Right atrium auricular region (tissue), 2 donors: Measurements from ENCODE around the gene SYPL2. TPM values are rescaled to one million over a fixed set of nuclear protein-coding genes. Genes with fewer than 3 reads are reported as not detected.
A peak's percentile ranks its signal among the peaks of the same experiment; 100 is the strongest.
"Not testable (repeated sequence)": the region's sequence is repeated elsewhere in the genome, so short reads cannot be mapped to it uniquely, and the experiment has no call there.

ENCODE experiments used
- DNase-seq: peaks from one replicate; pipeline ENCODE4 v3.0.0-alpha.2; 2019; ENCODE audit warnings: low spot score
- H3K27ac ChIP-seq, 2 donors: fragments of 200-600 bp; sonication (generic); 1 replicate in 1 of 2; 2 replicates in 1 of 2; pipeline ENCODE4 v1.5.1; 2016 to 2019
- H3K27me3 ChIP-seq, 2 donors: fragments of 200-600 bp; sonication (generic); one replicate each; pipeline versions ENCODE4 v1.5.1 to v1.6.0; 2017 to 2019
- H3K36me3 ChIP-seq: fragments of 200-600 bp; sonication (generic); one replicate; pipeline ENCODE4 v1.5.1; 2016
- H3K4me1 ChIP-seq, 2 donors: fragments of 200-600 bp; sonication (generic); one replicate each; pipeline versions ENCODE4 v1.5.1 to v1.6.0; 2017 to 2019
- H3K4me3 ChIP-seq, 2 donors: fragments of 200-600 bp; sonication (generic); 1 replicate in 1 of 2; 2 replicates in 1 of 2; pipeline ENCODE4 v1.5.1; 2017 to 2019; ENCODE audit warnings: mild to moderate bottlenecking in 1 of 2, moderate library complexity in 1 of 2
- H3K9me3 ChIP-seq, 2 donors: fragments of 200-600 bp; sonication (generic); one replicate each; pipeline ENCODE4 v1.5.1; 2019
- total RNA-seq, 2 donors: library from RNA; depleted of rRNA; stranded (reverse); fragments of >200 nt; gene quantifications; one replicate each; pipeline ENCODE4 v1.1.0, GENCODE V29; 2016
- TF ChIP-seq, protein P1 (sequence below), 2 donors: fragments of 200-600 bp; sonication (generic); IDR thresholded peaks; one replicate each; pipeline ENCODE4 v1.5.1; 2019; ENCODE audit warnings: antibody characterized with exemption in 2 of 2

SYPL2 gene
- total RNA-seq, 2 donors from 2014 or later = 4.7 to 9.6 TPM

DNA sequence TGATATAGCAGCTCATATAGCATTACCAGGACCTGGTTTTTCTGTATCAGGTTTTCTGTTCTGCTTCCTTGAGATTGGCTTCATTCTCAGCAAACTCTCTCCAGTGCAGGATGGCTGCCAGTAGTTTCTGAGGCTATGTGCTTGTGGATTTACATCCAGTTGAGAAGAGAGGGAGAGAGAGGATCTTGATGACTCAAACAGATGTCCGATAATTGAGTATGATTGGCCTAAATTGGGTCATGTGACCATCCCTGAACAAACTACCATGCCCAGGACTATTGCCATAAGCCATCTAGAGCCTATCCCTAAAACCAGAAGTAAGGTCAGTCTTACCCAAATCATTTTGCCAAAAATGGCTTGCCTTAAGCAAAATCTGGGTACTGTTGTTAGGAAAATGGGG lies 22.0 kb upstream of the SYPL2 start:
- no peak overlapping the region for H3K27ac ChIP-seq
- no peak overlapping the region for H3K4me3 ChIP-seq
- H3K4me1 ChIP-seq = no peaks in the 10 kb centered on the region
- H3K27me3 ChIP-seq = no peaks in the 10 kb centered on the region
- no peaks in the 10 kb centered on the region for H3K9me3 ChIP-seq
- DNase-seq = no peak
- TF ChIP-seq, protein P1, sequence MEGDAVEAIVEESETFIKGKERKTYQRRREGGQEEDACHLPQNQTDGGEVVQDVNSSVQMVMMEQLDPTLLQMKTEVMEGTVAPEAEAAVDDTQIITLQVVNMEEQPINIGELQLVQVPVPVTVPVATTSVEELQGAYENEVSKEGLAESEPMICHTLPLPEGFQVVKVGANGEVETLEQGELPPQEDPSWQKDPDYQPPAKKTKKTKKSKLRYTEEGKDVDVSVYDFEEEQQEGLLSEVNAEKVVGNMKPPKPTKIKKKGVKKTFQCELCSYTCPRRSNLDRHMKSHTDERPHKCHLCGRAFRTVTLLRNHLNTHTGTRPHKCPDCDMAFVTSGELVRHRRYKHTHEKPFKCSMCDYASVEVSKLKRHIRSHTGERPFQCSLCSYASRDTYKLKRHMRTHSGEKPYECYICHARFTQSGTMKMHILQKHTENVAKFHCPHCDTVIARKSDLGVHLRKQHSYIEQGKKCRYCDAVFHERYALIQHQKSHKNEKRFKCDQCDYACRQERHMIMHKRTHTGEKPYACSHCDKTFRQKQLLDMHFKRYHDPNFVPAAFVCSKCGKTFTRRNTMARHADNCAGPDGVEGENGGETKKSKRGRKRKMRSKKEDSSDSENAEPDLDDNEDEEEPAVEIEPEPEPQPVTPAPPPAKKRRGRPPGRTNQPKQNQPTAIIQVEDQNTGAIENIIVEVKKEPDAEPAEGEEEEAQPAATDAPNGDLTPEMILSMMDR (IDR thresholded peaks at IDR 0.05) = no peak
- H3K36me3 ChIP-seq = no peaks in the 10 kb centered on the region

DNA sequence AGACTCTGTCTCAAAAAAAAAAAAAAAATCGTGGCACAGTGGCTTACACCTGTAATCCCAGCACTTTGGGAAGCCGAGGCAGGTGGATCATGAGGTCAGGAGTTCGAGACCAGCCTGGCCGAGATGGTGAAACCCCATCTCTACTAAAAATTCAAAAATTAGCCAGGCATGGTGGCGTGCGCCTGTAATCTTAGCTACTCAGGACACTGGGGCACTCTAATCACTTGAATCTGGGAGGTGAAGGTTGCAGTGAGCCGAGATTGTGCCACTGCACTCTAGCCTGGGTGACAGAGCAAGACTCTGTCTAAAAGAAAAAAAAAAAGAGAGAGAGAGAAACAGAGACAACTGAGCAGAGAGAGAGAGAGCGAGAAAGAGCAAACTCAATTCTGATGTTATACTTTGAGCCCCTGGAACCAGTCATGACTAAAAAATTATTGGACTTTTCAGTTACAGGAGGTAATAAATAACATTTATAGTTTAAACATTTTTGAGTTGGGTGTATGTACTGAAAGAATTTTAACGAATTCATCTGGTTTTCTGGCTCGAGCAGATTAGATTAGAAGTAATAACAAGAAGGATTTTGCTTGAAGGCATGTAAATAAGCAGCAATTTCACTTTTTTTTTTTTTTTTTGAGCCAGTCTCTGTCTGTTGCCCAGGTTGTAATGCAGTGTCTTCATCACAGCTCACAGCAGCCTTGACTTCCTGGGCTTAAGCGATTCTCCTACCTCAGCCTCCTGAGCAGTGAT lies 20.2 kb upstream of the SYPL2 start:
- H3K36me3 ChIP-seq, H3K27ac ChIP-seq, H3K4me3 ChIP-seq, H3K9me3 ChIP-seq, H3K4me1 ChIP-seq, H3K27me3 ChIP-seq, DNase-seq: not testable (repeated sequence)

DNA sequence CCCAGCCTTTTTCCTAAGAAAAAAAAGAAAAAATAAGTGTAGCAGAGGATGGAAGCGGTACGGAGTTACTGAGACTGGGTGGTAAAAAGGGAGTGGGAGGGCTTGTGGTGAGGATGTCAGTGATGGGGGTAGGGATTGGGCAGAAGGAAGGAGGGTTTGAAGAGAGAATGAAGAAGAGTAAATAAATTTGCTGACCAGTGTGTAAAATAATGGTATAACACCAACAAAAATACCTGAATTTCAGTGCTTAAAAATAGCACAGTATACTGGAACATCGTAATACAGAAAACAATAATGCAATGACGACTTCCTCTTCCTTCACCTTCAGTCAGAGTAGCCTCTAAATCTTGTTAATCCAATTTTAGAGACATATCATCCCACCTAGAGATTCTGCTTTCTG lies 18.8 kb upstream of the SYPL2 start:
- TF ChIP-seq, protein P1 (IDR thresholded peaks at IDR 0.05) = no peak
- Histone ChIP-seq H3K36me3 (no peaks in the 10 kb centered on the region), H3K27ac (no peak overlapping the region), H3K4me3 (no peak overlapping the region), H3K27me3 (no peaks in the 10 kb centered on the region), H3K9me3 (no peaks in the 10 kb centered on the region), H3K4me1 (no peaks in the 10 kb centered on the region)
- DNase-seq = no peak

DNA sequence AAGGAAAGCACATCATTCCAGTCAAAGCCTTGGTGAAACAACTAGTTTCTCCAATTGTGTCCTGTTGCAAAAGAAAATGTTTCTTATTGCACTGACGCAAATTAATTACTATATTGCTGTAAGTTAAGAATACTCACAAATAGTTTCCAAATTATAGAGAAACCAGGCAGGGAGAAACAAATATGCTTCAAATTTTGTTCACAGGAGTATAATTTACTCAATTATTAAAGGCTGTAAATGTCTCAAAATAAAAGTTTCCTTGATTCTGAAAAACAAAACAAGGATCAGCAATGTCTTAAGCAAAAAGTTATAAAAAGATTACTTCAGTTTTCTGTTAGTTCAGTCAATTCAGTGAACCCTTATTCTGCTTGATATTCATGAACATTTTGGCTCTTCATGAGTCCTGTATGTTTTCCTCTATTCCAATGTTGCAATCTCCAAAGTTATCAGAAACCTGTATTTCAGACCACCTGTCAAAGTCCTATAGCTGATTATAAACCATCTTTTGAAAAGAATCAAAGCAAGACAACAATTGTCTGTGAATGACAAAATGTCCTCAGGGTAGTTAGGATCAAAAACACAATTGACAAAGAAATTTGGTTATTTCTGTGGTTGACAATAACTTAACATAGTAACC lies 11.7 kb upstream of the SYPL2 start:
- Histone ChIP-seq H3K27ac (no peak overlapping the region), H3K27me3 (no peaks in the 10 kb centered on the region), H3K36me3 (no peaks in the 10 kb centered on the region), H3K4me3 (no peak overlapping the region), H3K9me3 (peaks cover 0 to 5% of the 10 kb centered on the region in 2 donors), H3K4me1 (no peaks in the 10 kb centered on the region)
- TF ChIP-seq, protein P1 (IDR thresholded peaks at IDR 0.05) = no peak
- DNase-seq = no peak

DNA sequence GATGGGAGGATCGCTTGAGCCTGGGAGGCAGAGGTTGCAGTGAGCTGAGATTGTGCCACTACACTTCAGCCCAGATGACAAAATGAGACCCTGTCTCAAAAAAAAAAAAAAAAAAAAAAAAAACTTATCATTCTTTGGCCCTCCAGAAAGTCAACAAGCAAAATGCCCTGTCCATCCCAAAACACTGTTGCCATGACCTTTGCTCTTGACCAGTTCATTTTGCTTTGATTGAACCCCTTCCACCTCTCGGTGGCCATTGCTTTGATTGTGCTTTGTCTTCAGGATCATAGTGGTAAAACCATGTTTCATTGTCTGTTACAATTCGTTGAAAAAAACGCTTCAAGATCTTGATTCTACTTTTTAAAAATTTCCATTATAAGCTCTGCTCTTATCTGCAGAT lies 8.5 kb upstream of the SYPL2 start:
- Histone ChIP-seq H3K9me3 (peaks cover 0 to 5% of the 10 kb centered on the region in 2 donors), H3K4me1 (no peaks in the 10 kb centered on the region), H3K27ac (no peak overlapping the region), H3K27me3 (no peaks in the 10 kb centered on the region), H3K4me3 (no peak overlapping the region), H3K36me3 (no peaks in the 10 kb centered on the region)
- TF ChIP-seq, protein P1 (IDR thresholded peaks at IDR 0.05) = no peak
- DNase-seq = no peak

DNA sequence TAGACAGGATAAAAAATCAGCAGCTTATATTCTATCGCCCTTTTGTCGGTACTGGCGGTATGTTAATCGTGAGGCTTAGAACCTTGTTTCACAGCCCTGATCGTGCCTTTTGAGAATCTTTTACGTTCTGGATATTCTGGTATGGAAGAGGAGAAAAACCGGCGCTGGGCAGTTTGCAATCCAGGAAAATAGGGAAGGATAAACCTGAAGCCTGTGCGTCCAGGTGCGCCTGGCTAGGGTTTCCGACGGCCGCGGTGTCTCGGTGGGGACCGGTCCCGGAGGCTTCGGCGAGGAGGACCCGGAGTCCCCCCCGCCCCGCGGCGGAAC lies 258 bp upstream of the SYPL2 start:
- Histone ChIP-seq H3K27ac (peak overlapping the region; percentile 80 to 84), H3K36me3 (no peaks in the 10 kb centered on the region), H3K4me1 (peaks cover 0 to 17% of the 10 kb centered on the region in 2 donors), H3K27me3 (no peaks in the 10 kb centered on the region), H3K9me3 (no peaks in the 10 kb centered on the region), H3K4me3 (peak overlapping the region; percentile 61 to 69)
- DNase-seq = no peak
- TF ChIP-seq, protein P1 (IDR thresholded peaks at IDR 0.05) = no peak
